Activated naive CD4-positive, alpha-beta T cell treated with anti-CD3 and anti-CD28 coated beads, Interleukin-2, amount 50 U/mL, for 16 hours (primary cell): ENCODE data around the gene EMP2.
"Not testable (repeated sequence)": the region's sequence is repeated elsewhere in the genome, so short reads cannot be mapped to it uniquely, and the experiment has no call there.

Source experiments
- DNase-seq: peaks from one replicate; pipeline ENCODE4 v3.0.0-alpha.2; 2020

EMP2 gene

GRCh38 chr16:10547708-10548107 is 32.7 kb downstream of the EMP2 start:
- no peak for DNase-seq

GRCh38 chr16:10543231-10543977 is 37.0 kb downstream of the EMP2 start:
- no peak for DNase-seq

GRCh38 chr16:10541366-10541765 is 39.0 kb downstream of the EMP2 start:
- DNase-seq: no peak

- DNase-seq: no peak
Measured at GRCh38 chr16:10539793-10540192, 40.6 kb downstream of the EMP2 start.

GRCh38 chr16:10539236-10539635 is 41.2 kb downstream of the EMP2 start:
- no peak for DNase-seq

- DNase-seq: no peak
Measured at GRCh38 chr16:10538583-10538982, 41.8 kb downstream of the EMP2 start.

GRCh38 chr16:10537946-10538345 is 42.5 kb downstream of the EMP2 start:
- no peak for DNase-seq

GRCh38 chr16:10536814-10537389 is 43.5 kb downstream of the EMP2 start:
- no peak for DNase-seq

- not testable (repeated sequence) for DNase-seq
Measured at GRCh38 chr16:10536328-10536727, 44.1 kb downstream of the EMP2 start.

GRCh38 chr16:10535461-10535860 is 44.9 kb downstream of the EMP2 start:
- no peak for DNase-seq

- no peak for DNase-seq
Measured at GRCh38 chr16:10534748-10535147, 45.6 kb downstream of the EMP2 start.

- DNase-seq: not testable (repeated sequence)
Measured at GRCh38 chr16:10533612-10534011, 46.8 kb downstream of the EMP2 start.

- DNase-seq: no peak
Measured at GRCh38 chr16:10531582-10531981, 48.8 kb downstream of the EMP2 start.

- DNase-seq: no peak
Measured at GRCh38 chr16:10530685-10531084, 49.7 kb downstream of the EMP2 start.

GRCh38 chr16:10529895-10530669 is 50.3 kb downstream of the EMP2 start:
- no peak for DNase-seq

- no peak for DNase-seq
Measured at GRCh38 chr16:10528635-10529034, 51.8 kb downstream of the EMP2 start.

- no peak for DNase-seq
Measured at GRCh38 chr16:10526962-10527361, 53.4 kb downstream of the EMP2 start.

GRCh38 chr16:10525214-10525825 is 55.1 kb downstream of the EMP2 start:
- no peak for DNase-seq

GRCh38 chr16:10522966-10523365 is 57.4 kb downstream of the EMP2 start:
- no peak for DNase-seq

- peak; percentile 15 for DNase-seq
Measured at GRCh38 chr16:10521681-10522274, 58.6 kb downstream of the EMP2 start.

GRCh38 chr16:10520869-10521578 is 59.4 kb downstream of the EMP2 start:
- no peak for DNase-seq
